Muscle layer of colon (tissue), 2 donors: ENCODE results near the gene IDH2.

Source experiments
- H3K27ac ChIP-seq: one replicate; pipeline ENCODE4 v1.7.0; 2013; ENCODE audit warnings: low read depth, mild to moderate bottlenecking, low read length, moderate library complexity
- H3K27me3 ChIP-seq, 2 donors: one replicate each; pipeline ENCODE4 v1.7.0; 2013; ENCODE audit warnings: low read length in 2 of 2, mild to moderate bottlenecking in 2 of 2; ENCODE audit not compliant: insufficient read depth in 2 of 2, control insufficient read depth in 1 of 2
- H3K36me3 ChIP-seq: one replicate; pipeline ENCODE4 v1.7.0; 2013; ENCODE audit warnings: mild to moderate bottlenecking, low read length; ENCODE audit not compliant: insufficient read depth
- H3K4me1 ChIP-seq: one replicate; pipeline ENCODE4 v1.7.0; 2013; ENCODE audit warnings: mild to moderate bottlenecking, low read length; ENCODE audit not compliant: insufficient read depth
- H3K4me3 ChIP-seq, 2 donors: one replicate each; pipeline ENCODE4 v1.7.0; 2013; ENCODE audit warnings: low read length in 2 of 2, low read depth in 1 of 2, mild to moderate bottlenecking in 1 of 2, moderate library complexity in 1 of 2
- H3K9ac ChIP-seq: one replicate; pipeline ENCODE4 v1.7.0; 2013; ENCODE audit warnings: low read length
- H3K9me3 ChIP-seq: one replicate; pipeline ENCODE4 v1.7.0; 2013; ENCODE audit warnings: mild to moderate bottlenecking, low read length
- donor health status: abdominal sarcoma.
- donor health status: Adenocarcinoma of cecum.

The IDH2 gene

DNA sequence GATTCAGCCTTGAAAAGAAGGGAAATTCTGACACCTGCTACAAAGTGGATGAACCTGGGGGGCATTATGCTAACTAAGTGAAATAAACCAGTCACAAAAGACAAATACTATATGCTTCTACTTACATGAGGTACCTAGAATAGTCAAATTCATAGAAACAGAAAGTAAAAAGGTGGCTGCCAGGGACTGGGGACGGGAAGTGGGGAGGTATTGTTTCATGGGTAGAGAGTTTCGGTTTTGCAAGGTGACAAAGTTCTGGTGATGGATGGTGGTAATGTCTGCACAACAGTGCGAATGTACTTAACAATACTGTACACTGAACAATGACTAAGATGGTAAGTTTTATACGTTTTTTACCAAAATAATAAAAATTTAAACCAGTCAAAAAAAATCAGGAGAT lies 4.8 kb downstream of the IDH2 start:
- Histone ChIP-seq H3K4me1 (peaks cover 64% of the 10 kb centered on the region), H3K9ac (peak overlapping the region; percentile 44)

DNA sequence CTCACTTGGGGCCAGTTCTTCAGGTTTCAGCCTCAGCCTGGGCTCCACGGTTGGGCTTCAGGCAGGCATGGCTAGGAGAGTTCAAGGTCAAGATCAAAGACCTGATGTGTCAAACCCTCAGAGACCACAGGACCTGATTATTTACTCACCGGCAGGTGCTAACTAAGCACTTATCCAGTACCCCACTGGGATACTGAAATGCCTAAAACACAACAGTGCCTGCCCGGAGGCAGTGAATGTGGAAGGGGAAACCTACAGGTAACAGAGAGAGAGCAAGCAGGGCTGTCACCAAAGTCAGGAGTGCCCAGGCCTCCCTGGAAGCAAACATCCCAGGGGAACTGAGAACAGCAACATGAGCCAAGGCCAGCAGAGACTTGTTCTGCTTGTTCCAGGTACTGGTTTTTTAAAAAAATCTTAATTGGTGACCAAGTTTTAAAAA lies 6.7 kb downstream of the IDH2 start:
- no peak overlapping the region for H3K4me3 ChIP-seq
- H3K27ac ChIP-seq = peak overlapping the region; percentile 41
- H3K4me1 ChIP-seq = peaks cover 61% of the 10 kb centered on the region
- peaks cover 11% of the 10 kb centered on the region for H3K36me3 ChIP-seq
- no peaks in the 10 kb centered on the region for H3K27me3 ChIP-seq
- H3K9me3 ChIP-seq = no peaks in the 10 kb centered on the region
- no peak overlapping the region for H3K9ac ChIP-seq

More for the DNA sequence above, 4.8 kb downstream of the IDH2 start:
- Histone ChIP-seq H3K4me3 (no peak overlapping the region), H3K27ac (peak overlapping the region; percentile 92), H3K9me3 (no peaks in the 10 kb centered on the region), H3K36me3 (no peaks in the 10 kb centered on the region), H3K27me3 (no peaks in the 10 kb centered on the region)

DNA sequence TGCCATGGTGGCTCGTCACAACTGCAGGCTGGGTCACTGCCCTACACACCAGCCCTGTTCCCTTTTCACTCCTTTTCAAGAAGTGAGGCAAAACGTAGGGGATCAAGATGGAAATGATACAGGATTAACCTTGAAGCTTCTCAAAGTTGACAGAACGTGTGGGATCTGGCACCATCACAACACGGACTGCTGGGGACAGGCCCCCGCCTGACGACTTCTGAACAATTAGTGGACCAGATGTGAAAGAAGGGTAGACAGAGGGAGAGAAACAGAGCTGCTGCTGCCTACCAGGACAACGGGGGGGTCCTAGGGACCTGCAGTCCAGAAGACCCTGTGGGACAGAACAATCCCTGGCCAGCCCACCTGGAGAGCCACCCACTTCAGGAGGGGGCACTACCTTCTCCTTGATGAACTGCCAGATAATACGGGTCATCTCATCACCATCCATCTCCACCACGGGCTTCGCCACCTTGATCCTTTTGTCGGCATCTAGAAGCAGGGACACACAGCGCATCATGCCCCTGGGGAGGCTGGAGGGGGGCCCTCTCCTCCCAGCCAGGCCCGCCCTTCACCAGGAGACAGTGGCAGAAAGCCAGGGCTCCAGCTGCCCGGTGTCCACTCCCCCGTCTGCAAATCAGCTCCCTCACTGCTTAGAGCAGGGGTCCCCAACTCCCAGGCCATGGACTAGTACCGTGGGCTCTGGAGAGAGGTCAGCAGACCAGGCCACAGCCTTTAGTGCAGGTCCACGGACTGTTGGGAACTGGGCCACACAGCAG lies 10.9 kb downstream of the IDH2 start:
- no peak overlapping the region for H3K27ac ChIP-seq
- H3K4me3 ChIP-seq = no peak overlapping the region
- H3K27me3 ChIP-seq = no peaks in the 10 kb centered on the region
- peaks cover 31% of the 10 kb centered on the region for H3K4me1 ChIP-seq
- no peaks in the 10 kb centered on the region for H3K9me3 ChIP-seq
- H3K36me3 ChIP-seq = peaks cover 41% of the 10 kb centered on the region
- no peak overlapping the region for H3K9ac ChIP-seq

DNA sequence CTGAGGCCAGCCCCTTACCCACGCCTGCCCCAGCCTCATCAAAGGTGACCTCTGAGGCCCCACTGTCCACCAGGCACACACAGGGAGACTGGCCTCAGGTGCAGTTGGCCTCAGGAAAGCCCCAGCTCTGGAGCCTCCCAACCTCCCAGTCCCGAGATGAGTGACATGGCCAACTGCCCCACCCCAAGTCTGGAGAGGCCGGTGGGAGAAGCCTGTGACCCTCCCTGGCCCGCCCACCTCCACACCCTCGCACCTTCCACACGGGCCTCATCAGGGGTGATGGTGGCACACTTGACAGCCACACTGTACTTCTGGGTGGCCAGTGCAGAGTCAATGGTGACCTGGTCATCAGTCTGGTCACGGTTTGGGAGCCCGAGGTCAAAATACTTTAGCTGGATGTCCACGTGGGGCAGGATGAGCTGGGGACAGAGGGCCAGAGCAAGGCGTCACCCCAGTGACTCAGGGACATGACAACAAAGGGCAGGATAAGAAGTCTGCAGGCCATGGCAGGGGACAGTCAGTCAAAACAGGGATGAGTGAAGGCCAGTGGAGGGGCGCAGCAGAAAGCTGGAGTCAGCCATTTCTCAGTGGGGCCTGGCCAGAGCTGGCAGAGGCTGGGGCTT lies 11.9 kb downstream of the IDH2 start:
- Histone ChIP-seq H3K27ac (no peak overlapping the region), H3K36me3 (peaks cover 48% of the 10 kb centered on the region), H3K4me3 (no peak overlapping the region), H3K27me3 (no peaks in the 10 kb centered on the region), H3K9ac (no peak overlapping the region), H3K9me3 (no peaks in the 10 kb centered on the region), H3K4me1 (peaks cover 36% of the 10 kb centered on the region)

DNA sequence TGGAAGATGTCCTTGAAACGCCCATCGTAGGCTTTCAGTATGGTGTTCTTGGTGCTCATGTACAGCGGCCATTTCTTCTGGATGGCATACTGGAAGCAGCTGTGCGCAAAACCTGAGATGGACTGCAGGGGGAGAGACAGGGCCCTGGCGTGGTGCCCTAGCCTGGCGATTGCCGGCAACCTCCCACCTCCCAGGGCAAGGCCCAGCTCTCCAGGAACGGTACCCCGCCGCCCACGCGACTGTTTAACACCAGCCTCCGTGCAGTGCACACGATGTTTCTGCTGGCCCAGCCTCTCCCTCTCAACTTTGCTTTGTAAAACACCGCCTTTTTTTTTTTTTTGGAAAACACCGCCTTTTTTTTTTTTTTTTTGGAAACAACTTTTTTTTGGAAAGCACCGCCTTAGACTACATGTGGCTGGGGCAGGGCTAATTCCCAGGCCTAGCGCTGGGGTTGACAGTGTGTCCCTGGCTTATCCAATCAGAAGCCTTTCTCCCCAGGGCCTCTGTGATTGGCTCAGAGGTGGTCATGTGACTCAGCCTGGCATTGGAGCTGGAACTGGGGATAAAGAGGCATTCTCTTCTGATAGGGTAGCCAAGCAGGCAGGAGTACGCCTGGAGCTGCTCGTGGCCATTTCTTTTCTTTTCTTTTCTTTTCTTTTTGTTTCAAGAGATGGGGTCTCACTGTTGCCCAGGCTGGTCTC lies 14.7 kb downstream of the IDH2 start:
- no peaks in the 10 kb centered on the region for H3K27me3 ChIP-seq
- no peak overlapping the region for H3K4me3 ChIP-seq
- H3K9me3 ChIP-seq = no peaks in the 10 kb centered on the region
- peaks cover 41% of the 10 kb centered on the region for H3K4me1 ChIP-seq
- no peak overlapping the region for H3K9ac ChIP-seq
- H3K36me3 ChIP-seq = peaks cover 67% of the 10 kb centered on the region
- peak overlapping the region; percentile 43 for H3K27ac ChIP-seq

DNA sequence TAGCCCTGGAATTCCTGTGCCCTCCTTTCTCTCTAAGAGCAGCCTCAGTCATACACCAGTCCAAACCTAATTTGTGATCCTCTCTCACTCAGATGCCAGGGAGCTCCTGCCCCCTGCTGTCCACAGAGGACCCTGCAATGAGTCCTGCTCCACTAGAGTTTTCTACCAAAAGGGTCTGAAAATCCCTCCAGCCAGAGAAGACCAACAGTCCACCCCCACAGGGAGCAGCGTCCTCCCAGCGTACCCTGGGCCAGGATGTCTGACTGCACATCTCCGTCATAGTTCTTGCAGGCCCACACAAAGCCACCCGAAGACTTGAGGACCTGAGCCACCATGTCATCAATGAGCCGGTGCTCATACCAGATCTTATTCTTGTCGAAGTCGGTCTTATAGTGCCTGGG lies 15.4 kb downstream of the IDH2 start:
- H3K27ac ChIP-seq = peak overlapping the region; percentile 43
- H3K4me1 ChIP-seq = peaks cover 48% of the 10 kb centered on the region
- no peaks in the 10 kb centered on the region for H3K9me3 ChIP-seq
- H3K9ac ChIP-seq = no peak overlapping the region
- peaks cover 67% of the 10 kb centered on the region for H3K36me3 ChIP-seq
- no peaks in the 10 kb centered on the region for H3K27me3 ChIP-seq
- H3K4me3 ChIP-seq = no peak overlapping the region

DNA sequence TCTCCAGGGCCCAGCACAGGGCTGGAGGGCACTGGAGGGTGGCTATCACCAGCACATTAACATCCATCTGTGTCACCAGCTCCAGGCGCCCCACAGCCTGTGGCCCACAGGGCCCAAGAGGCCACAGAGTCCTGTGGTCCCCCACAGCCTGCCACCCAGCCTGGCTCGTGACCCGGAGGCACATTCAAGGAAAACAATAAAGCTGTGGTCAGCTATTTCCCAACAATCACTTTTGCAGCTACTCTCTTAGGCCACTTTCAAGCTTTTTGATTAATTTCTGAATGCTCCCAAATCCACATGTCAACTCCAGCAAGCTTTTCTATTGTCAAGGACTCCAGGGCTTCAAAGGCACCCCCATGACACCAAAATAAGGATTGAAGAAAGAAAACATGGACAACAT lies 16.7 kb downstream of the IDH2 start:
- Histone ChIP-seq H3K36me3 (peaks cover 61% of the 10 kb centered on the region), H3K9me3 (no peaks in the 10 kb centered on the region), H3K27ac (peak overlapping the region; percentile 74), H3K4me1 (peaks cover 48% of the 10 kb centered on the region), H3K4me3 (no peak overlapping the region), H3K9ac (no peak overlapping the region), H3K27me3 (no peaks in the 10 kb centered on the region)

DNA sequence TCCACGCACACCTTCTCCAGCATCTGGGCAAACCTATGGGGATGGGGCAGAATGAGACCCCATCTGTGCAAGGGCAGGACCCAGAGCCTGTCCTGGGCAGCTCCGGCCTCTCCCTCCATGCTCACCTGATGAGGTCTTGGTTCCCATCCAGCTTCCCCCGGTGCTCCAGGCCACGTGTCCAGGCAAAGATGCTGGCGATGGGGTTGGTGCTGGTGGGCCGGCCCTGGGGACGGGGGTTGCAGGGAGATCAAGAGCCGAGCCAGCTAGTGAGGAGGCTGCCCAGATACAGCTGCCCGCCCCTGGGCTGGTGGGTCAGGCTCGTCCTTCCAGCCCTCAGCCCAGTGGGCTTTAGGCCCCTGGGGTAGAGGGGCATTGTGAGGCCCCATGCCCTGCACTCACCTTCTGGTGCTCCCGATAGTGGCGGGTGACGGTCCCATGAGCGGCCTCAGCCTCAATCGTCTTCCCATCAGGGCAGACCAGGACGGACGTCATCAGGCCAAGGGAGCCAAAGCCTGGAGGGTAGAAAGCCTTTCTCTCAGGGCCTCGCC lies 17.3 kb downstream of the IDH2 start:
- Histone ChIP-seq H3K4me1 (peaks cover 48% of the 10 kb centered on the region), H3K36me3 (peaks cover 59% of the 10 kb centered on the region), H3K9ac (no peak overlapping the region), H3K27ac (peak overlapping the region; percentile 57), H3K27me3 (no peaks in the 10 kb centered on the region), H3K9me3 (no peaks in the 10 kb centered on the region), H3K4me3 (no peak overlapping the region)

DNA sequence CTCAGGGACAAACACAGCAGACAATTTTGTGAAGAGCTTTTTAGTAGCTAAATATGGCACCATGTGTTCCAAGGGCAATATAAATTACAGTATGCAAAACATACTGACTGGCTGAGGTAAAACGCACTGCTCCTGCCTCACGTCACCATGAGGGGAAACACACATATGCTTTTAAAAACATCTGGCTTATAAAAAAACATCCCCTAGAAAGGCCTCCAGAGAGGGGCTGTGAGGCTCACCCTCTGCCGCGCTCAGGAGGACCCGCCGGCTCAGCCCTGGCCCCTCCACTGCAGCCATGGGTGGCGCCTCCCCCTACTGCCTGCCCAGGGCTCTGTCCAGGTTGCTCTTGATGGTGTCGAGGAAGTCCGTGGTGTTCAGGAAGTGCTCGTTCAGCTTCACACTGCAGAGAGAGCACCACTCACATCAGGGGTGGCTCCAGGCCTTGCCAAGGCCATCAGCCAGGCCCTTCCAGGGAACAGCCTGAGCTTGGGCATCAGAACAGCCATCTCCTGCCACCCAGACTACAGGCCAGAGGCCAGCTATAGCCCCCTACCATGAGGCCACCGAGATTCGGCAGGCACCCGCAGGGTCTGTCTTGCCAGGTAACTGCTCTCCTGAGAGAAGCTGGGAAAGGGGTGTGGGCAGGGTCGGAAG lies 18.2 kb downstream of the IDH2 start:
- no peak overlapping the region for H3K4me3 ChIP-seq
- no peaks in the 10 kb centered on the region for H3K27me3 ChIP-seq
- H3K9ac ChIP-seq = no peak overlapping the region
- peaks cover 48% of the 10 kb centered on the region for H3K4me1 ChIP-seq
- H3K36me3 ChIP-seq = peaks cover 56% of the 10 kb centered on the region
- no peaks in the 10 kb centered on the region for H3K9me3 ChIP-seq
- H3K27ac ChIP-seq = peak overlapping the region; percentile 57

DNA sequence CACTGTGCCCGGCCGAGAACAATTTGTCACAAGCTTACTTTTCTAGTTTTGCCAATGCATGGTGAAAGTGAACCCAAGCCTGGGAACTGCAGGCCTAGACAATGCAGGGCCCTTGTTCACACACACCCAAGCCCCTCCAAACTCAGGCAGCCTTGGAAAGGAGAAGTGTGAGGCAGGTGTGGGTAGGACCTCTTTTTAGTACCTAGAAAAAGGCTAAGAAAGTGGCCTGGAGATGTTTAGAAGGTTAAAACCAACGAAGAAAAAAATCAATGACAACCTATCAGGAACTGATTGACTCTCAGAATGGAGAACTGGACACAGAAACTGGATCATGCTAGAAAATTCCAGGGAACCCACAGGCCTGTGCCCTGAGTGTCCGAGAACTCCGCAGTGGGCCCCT lies 18.8 kb downstream of the IDH2 start:
- H3K27me3 ChIP-seq = no peaks in the 10 kb centered on the region
- H3K4me1 ChIP-seq = peaks cover 48% of the 10 kb centered on the region
- no peak overlapping the region for H3K4me3 ChIP-seq
- peaks cover 61% of the 10 kb centered on the region for H3K36me3 ChIP-seq
- H3K27ac ChIP-seq = no peak overlapping the region
- H3K9me3 ChIP-seq = no peaks in the 10 kb centered on the region
- no peak overlapping the region for H3K9ac ChIP-seq

DNA sequence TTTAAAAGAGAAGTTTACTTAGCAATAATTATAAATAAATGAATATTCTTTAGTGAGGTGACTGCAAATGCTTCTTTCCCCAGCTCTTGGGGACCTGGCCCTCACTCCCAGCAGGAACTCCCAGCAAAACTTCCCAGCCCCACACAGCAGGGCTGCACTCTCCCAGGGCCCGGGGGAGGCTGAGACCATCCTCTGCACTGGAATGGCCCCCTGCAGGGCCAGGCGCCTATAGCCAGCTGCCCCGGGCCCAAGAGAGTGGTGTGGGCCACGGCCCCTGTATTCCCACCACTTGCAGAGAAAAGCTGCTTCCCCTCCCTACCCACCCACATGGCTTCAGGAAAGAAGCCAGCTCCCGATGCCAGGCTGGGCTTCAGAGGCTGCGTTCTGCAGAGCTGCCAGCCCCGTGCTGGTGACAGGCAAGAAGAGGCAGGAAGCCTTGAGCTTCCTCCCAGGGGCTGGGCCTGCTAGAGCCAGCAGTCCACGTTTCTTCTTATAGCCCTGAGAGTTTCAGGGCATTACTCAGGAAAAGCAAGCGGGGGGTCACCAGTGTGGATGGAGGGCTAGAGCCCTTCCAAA lies 20.0 kb downstream of the IDH2 start:
- Histone ChIP-seq H3K9me3 (no peaks in the 10 kb centered on the region), H3K27me3 (no peaks in the 10 kb centered on the region), H3K36me3 (peaks cover 55% of the 10 kb centered on the region), H3K9ac (no peak overlapping the region), H3K4me3 (no peak overlapping the region), H3K27ac (no peak overlapping the region), H3K4me1 (peaks cover 48% of the 10 kb centered on the region)
